ENCODE data around the gene SPATA17. TPM values are rescaled to one million over a fixed set of nuclear protein-coding genes. Genes with fewer than 3 reads are reported as not detected.

The SPATA17 gene
- total RNA-seq, 1 donor, result 1.8 TPM

GRCh38 chr1:217605390-217605789 lies 25.8 kb upstream of the SPATA17 start:
- TF ChIP-seq CTCF (IDR thresholded peaks at IDR 0.05; ENCODE audit: insufficient read depth, low read length), result no peak

GRCh38 chr1:217614200-217614712 lies 16.9 kb upstream of the SPATA17 start:
- H3K4me3 ChIP-seq (ENCODE audit: low read depth, low read length), result no peak overlapping the region
- TF ChIP-seq CTCF (IDR thresholded peaks at IDR 0.05; ENCODE audit: insufficient read depth, low read length), result no peak
- no peak for DNase-seq (ENCODE audit: low read depth)

More at GRCh38 chr1:217605390-217605789, 25.8 kb upstream of the SPATA17 start:
- peak; percentile 16 for DNase-seq (ENCODE audit: low read depth)
- no peak overlapping the region for H3K4me3 ChIP-seq (ENCODE audit: low read depth, low read length)

GRCh38 chr1:217617126-217617525 lies 14.0 kb upstream of the SPATA17 start:
- DNase-seq (ENCODE audit: low read depth), result no peak
- no peak for TF ChIP-seq CTCF (IDR thresholded peaks at IDR 0.05; ENCODE audit: insufficient read depth, low read length)
- no peak overlapping the region for H3K4me3 ChIP-seq (ENCODE audit: low read depth, low read length)

- no peak for DNase-seq (ENCODE audit: low read depth)
- H3K4me3 ChIP-seq (ENCODE audit: low read depth, low read length), result no peak overlapping the region
- TF ChIP-seq CTCF (IDR thresholded peaks at IDR 0.05; ENCODE audit: insufficient read depth, low read length), result no peak
These were observed 10.3 kb upstream of the SPATA17 start for GRCh38 chr1:217620814-217621213.

GRCh38 chr1:217622042-217622441 lies 9.1 kb upstream of the SPATA17 start:
- TF ChIP-seq CTCF (IDR thresholded peaks at IDR 0.05; ENCODE audit: insufficient read depth, low read length), result no peak
- H3K4me3 ChIP-seq (ENCODE audit: low read depth, low read length), result no peak overlapping the region
- no peak for DNase-seq (ENCODE audit: low read depth)

- no peak for TF ChIP-seq CTCF (IDR thresholded peaks at IDR 0.05; ENCODE audit: insufficient read depth, low read length)
- no peak for DNase-seq (ENCODE audit: low read depth)
- H3K4me3 ChIP-seq (ENCODE audit: low read depth, low read length), result no peak overlapping the region
These were observed 4.8 kb upstream of the SPATA17 start for GRCh38 chr1:217626321-217626720.

- H3K4me3 ChIP-seq (ENCODE audit: low read depth, low read length), result no peak overlapping the region
- no peak for DNase-seq (ENCODE audit: low read depth)
- TF ChIP-seq CTCF (IDR thresholded peaks at IDR 0.05; ENCODE audit: insufficient read depth, low read length), result no peak
These were observed 3.7 kb upstream of the SPATA17 start for GRCh38 chr1:217627431-217627830.

Measured in fibroblast of the aortic adventitia (primary cell).